K562 (cell line): ENCODE data around the gene ADPRHL1. TPM values are rescaled to one million over a fixed set of nuclear protein-coding genes. Genes with fewer than 3 reads are reported as not detected.

ENCODE experiments used
- CHD7 ChIP-seq: fragments of 200-600 bp; sonication (generic); IDR thresholded peaks from one replicate; pipeline ENCODE4 v1.6.1; 2012; ENCODE audit warnings: mild to moderate bottlenecking, low read depth, low read length, inconsistent platforms
- COPS2 ChIP-seq: fragments of 450-650 bp; conservative IDR thresholded peaks from 2 replicates; pipeline ENCODE4 v1.6.1; 2016; ENCODE audit warnings: mild to moderate bottlenecking, moderate library complexity
- CREB5 ChIP-seq: fragments of 250-450 bp; sonication (Bioruptor Pico); IDR thresholded peaks from 2 replicates; pipeline ENCODE4 v1.5.0; 2020; ENCODE audit warnings: mild to moderate bottlenecking
- MBD1 ChIP-seq: fragments of 250-450 bp; sonication (Bioruptor Pico); IDR thresholded peaks from 2 replicates; pipeline ENCODE4 v1.8.0; 2022; ENCODE audit warnings: inconsistent platforms
- POU5F1 ChIP-seq: fragments of 150-350 bp; IDR thresholded peaks from 2 replicates; pipeline ENCODE4 v1.6.1; 2014; ENCODE audit warnings: borderline replicate concordance, low read length, low read depth, mild to moderate bottlenecking; ENCODE audit not compliant: partially characterized antibody
- ZNF12 ChIP-seq: sonication (generic); formaldehyde crosslinking; IDR thresholded peaks from 2 replicates; pipeline ENCODE4 v1.4.0; 2020; ENCODE audit warnings: mild to moderate bottlenecking, missing genetic modification reagents
- ZNF146 ChIP-seq: IDR thresholded peaks from one replicate; pipeline ENCODE4 v1.6.1; 2018; ENCODE audit warnings: missing compliant biosample characterization; ENCODE audit not compliant: unreplicated experiment
- ZNF609 ChIP-seq: sonication (generic); formaldehyde crosslinking; IDR thresholded peaks from 2 replicates; pipeline ENCODE4 v1.8.1; 2023; ENCODE audit warnings: missing genetic modification reagents, mild to moderate bottlenecking, borderline replicate concordance
- polyA plus RNA-seq, 8 experiments: library from polyadenylated mRNA; depleted of rRNA in 4 of 8; stranded (reverse) in 5 of 8; unstranded in 3 of 8; fragments of >200 nt; fragmentation: Nextera tagmentation in 2 of 8; fragmentation: Illumina TruSeq in 1 of 8; extraction: Ambion mirVana in 2 of 8; extraction: Trizol in 1 of 8; gene quantifications; 2 replicates each; pipeline versions ENCODE4 v1.2.1 to v1.2.3, GENCODE V29; 2011 to 2014; ENCODE audit warnings: inconsistent platforms in 1 of 8, missing spikeins in 1 of 8
- total RNA-seq, 7 experiments: library from RNA; depleted of rRNA in 6 of 7; stranded (reverse); fragments of >200 nt in 6 of 7; fragmentation: Illumina TruSeq in 2 of 7; extraction: Trizol in 2 of 7; gene quantifications; 2 replicates each; pipeline versions ENCODE4 v1.2.1 to v1.2.3, GENCODE V29; 2011 to 2021; ENCODE audit warnings: low replicate concordance in 1 of 7

Gene ADPRHL1
- total and polyA plus RNA-seq, 9 of the 15 experiments (the other 6 are each of a cell fraction or from before 2014, with no cell fraction given) = 0.06 to 0.76 (median 0.37) TPM; not detected in 1

GRCh38 chr13:113477724-113478123 is 24.4 kb upstream of the ADPRHL1 start (continued):
- TF ChIP-seq CREB5 (no peak), ZNF146 (CRISPR knock-in tag) (no peak), MBD1 (CRISPR knock-in tag) (no peak), COPS2 (no peak), CHD7 (no peak), ZNF609 (CRISPR knock-in tag) (no peak), ZNF12 (CRISPR knock-in tag) (no peak), POU5F1 (no peak)
